ENCODE data around the gene POLR3GL.
A peak's percentile ranks its signal among the peaks of the same experiment; 100 is the strongest.

DNA sequence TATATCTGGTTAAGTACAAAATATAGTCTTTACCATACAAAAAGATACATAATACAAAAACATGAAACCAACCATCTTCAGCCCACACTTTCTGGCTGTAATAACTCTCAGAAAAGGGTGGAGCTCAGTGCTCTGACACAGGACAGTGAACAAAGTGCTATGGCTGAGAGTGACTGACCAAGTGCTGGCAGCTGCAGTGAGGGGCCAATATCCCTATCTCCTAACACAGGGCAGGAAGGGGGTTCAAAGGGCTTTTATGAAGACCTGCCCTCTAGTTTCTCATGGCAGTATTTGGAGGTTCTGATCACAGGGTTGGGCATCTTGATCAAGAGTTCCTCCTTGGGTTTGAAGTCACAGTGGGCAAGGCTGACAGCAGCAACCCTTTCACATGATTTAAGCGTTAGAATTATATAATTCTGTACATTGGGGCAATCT lies 28.0 kb downstream of the POLR3GL start:
- no peak for TF ChIP-seq TAF1 (IDR thresholded peaks at IDR 0.05; ENCODE audit: low read depth, low read length)
- TF ChIP-seq POLR2A (IDR thresholded peaks at IDR 0.05; ENCODE audit: low read depth, low read length) = peak; percentile 72

Measured in GM12891 (cell line).